Measurements from ENCODE around the gene CLTB.
A peak's percentile ranks its signal among the peaks of the same experiment; 100 is the strongest.

DNA sequence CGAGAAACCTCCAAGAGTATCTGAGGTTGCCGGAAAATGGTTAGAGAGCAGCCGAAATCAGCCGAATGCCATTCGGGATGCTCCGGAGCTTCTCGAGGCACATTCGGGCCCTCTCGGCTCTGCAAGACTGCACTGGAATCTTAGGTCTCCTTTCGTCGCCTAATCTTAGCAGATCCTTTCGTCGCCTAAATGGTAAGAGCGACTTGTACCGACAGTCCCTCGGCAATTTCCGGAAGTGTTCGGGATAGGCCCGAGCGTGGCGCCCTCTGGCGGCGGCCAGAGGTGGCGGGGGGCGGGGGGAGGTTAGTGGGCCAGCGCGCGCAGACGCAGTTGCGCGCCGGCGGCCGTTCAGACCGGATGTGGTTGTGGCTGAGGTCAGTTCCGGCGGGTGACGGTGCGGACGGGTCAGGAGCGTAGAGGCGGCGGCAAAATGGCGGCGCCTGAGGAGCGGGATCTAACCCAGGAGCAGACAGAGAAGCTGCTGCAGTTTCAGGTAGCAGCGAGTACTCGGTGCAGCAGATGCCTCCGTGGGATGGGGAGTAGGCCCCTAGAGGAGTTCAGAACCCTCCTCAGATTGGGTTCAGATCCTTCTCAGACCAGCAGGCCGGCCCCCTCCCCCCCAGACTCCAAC lies 31.8 kb upstream of the CLTB start, which contains the start of gene FAF2:
- TF ChIP-seq, protein P1, sequence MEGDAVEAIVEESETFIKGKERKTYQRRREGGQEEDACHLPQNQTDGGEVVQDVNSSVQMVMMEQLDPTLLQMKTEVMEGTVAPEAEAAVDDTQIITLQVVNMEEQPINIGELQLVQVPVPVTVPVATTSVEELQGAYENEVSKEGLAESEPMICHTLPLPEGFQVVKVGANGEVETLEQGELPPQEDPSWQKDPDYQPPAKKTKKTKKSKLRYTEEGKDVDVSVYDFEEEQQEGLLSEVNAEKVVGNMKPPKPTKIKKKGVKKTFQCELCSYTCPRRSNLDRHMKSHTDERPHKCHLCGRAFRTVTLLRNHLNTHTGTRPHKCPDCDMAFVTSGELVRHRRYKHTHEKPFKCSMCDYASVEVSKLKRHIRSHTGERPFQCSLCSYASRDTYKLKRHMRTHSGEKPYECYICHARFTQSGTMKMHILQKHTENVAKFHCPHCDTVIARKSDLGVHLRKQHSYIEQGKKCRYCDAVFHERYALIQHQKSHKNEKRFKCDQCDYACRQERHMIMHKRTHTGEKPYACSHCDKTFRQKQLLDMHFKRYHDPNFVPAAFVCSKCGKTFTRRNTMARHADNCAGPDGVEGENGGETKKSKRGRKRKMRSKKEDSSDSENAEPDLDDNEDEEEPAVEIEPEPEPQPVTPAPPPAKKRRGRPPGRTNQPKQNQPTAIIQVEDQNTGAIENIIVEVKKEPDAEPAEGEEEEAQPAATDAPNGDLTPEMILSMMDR (IDR thresholded peaks at IDR 0.05; ENCODE audit: insufficient read depth, low read depth, low read length) = peak; percentile 88
- no peak for TF ChIP-seq EZH2 (IDR thresholded peaks at IDR 0.05; ENCODE audit: insufficient read depth, low read length)
